SKM-1 (cell line): ENCODE data around the gene KRT35.

ENCODE experiments used
- DNase-seq: peaks from one replicate; lab custom pipeline; 2025; ENCODE audit not compliant: unreplicated experiment; lab: John Stamatoyannopoulos, UW

KRT35 gene

DNA sequence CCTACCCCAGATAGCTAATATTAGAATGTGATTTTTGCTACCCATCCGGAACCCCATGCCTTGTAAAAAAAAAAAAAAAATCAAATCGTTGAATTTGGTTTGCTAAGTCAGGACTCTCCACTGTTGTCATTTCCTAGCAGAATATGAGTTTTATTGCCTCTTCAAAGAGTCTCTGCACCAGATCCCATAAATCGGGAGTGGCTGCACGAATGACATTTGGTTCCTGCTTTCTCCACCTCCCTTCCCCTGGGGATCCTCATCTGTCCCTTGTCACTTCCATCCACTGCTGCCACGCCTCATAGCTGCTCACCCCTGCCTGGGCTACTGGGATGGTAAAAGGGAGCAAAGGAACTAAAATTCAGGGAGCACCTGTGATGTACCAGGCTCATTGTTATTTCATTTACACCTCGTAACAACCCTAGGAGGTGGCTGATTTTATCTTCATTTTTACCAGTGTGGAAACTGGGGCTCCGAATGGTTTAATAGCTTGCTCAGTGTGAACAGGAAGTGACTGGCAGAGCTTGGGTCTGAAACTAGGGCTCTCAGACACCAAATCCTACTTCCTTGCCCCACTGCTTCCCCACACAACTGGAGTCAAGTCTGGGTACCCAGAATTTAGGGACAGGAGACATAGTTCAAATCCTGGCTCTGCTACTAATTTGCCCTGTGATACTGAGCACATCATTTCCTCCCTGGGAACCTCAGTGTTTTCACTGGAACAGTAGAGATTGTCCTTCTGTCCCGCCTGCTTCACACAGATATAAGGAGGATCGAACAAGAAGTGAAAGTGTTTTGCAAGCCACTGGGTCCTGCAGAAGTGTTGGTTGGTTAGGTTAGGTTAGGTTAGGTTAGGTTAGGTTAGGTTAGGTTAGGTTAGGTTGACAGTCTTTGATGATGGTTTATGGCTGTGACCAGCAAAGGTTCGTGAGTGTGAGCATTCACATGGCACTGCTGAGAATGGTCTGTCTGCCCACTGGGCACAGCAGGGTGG, 9.3 kb upstream of the KRT35 start:
- DNase-seq = no peak

GRCh38 chr17:41489531-41489930, 8.6 kb upstream of the KRT35 start, which contains the start of gene KRT36:
Gene KRT36, minus strand, starts transcription at chr17:41489910. Its CDS starts 46 bp downstream, at chr17:41489864.
- DNase-seq = no peak

- no peak for DNase-seq
These were observed 6.0 kb upstream of the KRT35 start for GRCh38 chr17:41486809-41487530.

DNA sequence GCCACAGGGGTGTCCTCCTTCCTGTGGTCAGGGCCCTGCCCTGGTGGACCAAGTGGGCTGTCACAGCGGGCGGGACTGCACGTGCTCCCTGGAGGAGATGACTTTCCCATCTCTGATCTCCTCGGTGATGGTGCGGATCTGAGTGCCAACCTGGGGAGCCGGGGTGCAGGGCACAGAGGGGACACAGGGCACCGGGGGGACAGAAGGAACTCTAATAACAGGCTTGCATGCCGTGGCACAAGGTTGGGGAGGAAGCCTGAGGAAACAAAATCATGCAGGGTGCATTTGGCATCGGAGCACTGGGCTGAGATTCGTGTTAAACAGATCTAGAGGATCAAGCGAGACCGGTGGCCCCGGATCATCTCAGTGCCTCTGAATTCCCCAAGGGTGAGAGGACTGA, 5.4 kb upstream of the KRT35 start:
- DNase-seq = no peak

DNA sequence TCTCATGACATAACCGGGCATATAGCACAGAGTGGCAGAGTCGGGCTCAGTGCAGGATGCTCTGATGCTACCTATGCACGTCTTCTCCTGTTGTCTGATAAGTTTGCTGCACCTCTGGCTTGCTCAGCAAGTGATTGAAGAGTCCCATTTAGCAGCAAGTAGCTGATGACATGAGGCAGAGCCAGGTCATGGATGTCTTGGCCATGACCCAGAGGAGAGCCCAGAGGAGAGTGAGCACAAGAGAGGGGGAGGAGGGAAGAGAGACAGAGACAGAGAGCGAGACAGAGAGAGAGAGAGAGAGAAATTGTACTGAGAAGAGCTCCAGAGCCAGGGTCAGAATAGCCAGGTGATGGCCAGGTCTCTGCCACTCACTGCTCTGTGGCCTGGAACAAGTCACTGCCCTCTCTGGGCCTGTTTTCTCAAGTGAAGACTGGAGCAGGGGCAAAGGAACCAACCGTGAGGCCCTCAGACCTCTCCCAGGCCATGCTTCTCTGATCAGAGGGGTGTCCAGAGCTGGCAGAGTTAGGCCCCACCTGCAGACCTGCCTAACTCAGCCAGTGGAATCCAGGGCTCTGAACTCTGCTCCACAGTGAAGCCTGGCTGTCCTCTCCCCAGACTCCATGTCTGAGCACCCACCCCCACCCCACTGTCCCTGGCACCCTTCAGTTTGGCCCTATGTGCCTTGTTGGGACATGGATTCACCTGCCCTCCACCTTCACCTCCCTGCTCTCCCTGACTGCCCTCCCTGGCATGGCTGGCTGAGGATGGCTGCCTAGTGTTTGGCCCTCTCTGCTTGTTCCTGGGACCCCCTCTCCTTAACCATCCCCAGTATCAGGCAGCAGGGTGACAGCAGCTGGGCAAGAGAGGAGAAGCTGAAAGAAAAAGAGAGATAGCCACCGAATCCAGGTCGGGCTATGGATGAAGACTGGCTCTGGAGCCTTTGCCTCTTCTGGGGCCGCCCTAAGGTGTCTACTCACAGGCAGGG, 4.3 kb upstream of the KRT35 start:
- DNase-seq = no peak

DNA sequence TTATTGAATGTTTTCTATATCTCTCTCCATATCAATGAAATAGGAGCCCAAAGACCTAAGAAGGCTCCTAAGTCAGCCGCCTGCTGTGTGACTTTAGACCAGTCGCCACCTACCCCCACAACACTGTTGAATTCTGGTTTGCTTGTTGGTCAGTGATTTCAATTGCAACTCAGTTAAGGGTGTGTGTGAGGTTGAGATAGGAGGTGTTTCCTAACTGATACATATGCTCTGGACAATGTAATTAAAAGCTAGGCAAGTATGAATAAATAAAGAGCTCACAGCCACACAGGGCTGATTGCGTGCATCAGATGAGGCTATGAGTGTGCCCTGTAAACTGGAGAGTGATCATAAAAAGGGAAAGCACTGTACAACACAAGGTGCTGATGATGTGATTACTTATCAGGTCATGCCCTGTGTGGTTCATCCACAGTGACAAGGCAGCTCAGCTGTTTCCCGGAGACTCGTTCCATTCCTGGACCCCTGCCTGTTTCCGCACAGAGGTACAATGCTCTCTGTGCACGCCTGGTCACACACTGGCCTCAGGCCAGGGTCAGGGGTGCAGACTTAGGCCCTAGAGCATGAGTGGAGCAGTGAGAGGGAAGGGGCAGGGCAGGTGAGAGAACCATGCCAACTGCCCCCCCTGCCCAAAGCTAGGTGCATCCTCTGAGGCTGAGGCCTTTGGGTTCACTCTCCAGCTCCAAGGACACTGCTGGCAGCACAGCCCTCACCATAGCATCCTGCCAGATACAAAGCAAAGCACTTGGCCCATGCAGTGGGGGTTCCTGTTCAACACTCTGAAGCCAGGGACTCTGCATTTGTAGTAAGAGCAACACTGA, 3.3 kb upstream of the KRT35 start:
- no peak for DNase-seq

GRCh38 chr17:41483531-41483930, 2.6 kb upstream of the KRT35 start:
- no peak for DNase-seq

- DNase-seq = no peak
These were observed 370 bp downstream of the KRT35 start for GRCh38 chr17:41480581-41480980.

GRCh38 chr17:41480136-41480535, 815 bp downstream of the KRT35 start:
- peak; percentile 11 for DNase-seq

- no peak for DNase-seq
These were observed 2.7 kb downstream of the KRT35 start for GRCh38 chr17:41478237-41478636.

DNA sequence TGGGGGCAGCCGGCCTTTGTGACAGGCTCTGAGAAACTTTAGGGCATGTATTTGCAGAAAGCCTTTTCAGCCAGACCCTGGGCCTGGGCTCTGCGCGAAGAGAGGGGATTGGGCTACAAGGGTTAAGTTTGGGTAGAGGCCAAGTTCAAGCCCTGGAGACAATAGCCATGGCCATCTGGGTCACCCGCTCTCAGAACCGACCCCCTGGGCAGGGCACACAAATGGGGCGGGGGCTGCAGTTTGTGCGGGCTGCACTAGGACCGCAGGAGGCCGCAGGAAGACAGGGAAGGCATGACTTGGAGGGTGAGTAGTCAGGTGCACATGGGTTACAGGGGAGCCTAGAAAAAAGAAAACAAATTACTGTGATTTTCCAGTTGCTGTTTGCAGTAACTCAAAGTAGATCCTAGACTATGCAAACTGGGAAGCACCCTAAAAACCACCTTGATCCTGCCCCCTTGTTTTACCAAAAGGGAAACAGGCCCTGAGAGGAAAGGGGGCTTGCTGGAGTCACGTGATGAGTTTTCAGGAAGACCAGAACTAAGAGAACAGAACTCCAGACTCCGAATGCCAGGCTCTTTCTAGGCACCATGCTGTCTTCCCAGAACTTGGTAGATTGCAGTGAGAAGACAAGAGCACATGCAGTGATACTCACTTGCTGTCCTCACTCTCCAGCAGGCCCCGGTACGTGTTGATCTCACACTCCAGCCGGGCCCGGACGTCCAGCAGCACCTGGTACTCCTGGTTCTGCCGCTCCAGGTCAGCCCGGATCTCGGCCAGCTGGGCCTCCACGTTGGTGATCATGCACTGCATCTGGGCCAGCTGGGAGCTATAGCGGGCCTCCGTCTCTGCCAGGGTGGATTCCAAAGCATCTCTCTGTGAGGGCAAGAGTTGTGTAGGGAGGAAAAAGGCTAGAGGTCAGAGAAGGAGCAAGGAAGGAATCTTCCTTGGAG, 3.8 kb downstream of the KRT35 start:
- no peak for DNase-seq

DNA sequence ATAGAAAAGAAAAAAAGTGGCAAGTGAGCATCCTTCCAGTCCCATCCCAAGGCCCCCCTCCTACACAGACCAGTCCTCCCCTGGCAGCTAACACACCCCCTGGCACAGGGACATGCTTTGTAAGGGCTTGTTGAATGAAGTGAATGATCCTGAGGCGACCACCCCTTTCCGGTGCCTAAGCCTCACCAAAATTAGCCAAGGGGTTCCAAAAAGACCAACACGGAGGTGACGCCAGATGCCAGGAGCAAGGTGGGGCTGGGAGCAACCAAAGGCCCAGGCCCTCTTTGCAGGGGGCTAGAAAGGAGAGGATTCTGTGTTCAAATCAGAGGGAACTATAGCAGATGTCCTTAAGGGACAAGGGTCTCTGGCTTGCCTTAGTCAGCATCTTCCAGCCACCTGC, 5.5 kb downstream of the KRT35 start:
- no peak for DNase-seq

DNA sequence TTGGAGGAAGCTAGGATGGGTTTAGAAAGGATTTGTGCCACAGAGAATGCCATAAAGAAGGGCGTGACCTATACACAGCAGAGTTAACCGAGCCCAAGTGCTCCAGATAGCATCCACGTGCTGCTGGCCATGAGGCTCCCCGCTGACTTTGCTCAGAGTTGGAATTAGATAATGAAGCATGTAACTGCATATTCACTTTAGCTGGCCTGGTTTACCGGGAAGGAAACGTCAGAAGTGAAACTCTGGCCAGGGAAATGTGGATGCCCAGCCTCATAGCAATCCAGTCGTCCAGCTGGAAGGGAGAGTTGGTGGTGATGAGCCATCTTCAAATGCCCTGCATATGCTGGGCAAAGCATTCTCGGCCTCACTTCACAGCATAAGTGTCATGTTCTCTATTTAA, 6.1 kb downstream of the KRT35 start:
- no peak for DNase-seq

DNA sequence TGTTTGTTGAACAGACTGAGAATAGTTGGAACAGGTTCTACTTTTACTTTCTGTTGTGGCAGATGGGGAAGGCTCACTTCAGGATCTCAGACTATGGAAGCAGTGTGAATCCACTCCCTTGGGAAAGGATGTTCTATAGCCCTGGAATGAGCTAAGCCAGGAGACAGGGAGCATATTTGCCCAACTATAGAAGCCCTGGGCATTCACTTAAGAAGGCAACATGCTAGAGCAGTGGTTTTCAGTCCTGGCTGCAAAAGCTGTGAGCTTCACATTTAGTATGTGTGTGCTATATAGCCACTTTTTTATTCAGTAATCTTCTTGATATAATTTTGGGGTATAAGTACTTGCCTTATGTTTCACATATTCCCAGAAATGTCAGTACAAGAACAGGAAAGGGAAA, 12.6 kb downstream of the KRT35 start:
- DNase-seq = no peak

DNA sequence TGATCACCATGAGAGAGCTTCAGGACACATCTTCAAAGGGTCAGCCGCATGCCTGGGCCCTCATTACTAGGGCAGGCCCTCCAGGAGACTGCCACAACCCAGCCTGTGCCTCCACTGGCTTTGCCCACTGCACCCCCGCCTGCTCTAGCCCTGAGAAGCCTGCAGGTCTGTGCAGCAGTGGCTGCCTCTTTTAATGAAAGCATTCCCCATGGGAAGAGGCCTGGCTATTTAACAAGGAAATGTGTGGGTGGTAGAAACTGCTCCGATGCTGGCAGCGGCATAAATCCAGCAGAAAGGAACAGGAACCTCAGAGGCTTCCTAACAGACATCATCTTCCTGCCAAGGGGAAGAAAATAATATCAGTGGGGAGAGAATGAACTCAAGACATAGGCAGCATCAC, 13.4 kb downstream of the KRT35 start:
- no peak for DNase-seq

GRCh38 chr17:41466988-41467387, 14.0 kb downstream of the KRT35 start, which contains the start of gene KRT32:
Gene KRT32, minus strand, starts transcription at chr17:41467386. Its CDS starts 61 bp downstream, at chr17:41467325.
- DNase-seq = no peak

- DNase-seq = no peak
These were observed 16.3 kb downstream of the KRT35 start for GRCh38 chr17:41464682-41465081.

GRCh38 chr17:41464173-41464572, 16.8 kb downstream of the KRT35 start:
- no peak for DNase-seq

DNA sequence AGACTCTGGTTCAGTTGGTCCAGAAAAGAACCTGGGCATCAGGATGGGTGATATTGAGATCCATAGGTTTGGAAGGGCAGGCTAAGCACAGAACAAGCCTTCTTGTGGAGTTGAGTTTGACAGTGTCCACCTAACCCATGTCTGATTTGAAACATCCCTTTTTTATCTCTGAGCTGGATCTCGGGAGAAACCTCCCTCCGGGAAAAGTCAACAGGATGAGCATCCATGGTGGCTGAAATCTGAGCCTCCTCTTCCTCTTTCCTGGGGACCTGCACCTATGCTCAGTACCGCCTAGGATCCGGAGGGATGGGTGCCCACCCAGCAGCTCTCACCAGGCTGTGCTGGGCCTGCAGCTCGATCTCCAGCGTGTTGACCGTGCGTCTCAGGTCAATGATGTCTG, 17.2 kb downstream of the KRT35 start:
- DNase-seq = no peak
